CD14-positive monocyte (primary cell): Measurements from ENCODE around the gene MCMBP. TPM values are rescaled to one million over a fixed set of nuclear protein-coding genes. Genes with fewer than 3 reads are reported as not detected.

Experiments
- DNase-seq, 3 donors: peaks; one replicate each; pipeline ENCODE4 v3.0.0-alpha.2; 2011 to 2022
- H2AFZ ChIP-seq: 2 replicates; pipeline ENCODE4 v1.6.0; 2012; ENCODE audit warnings: mild to moderate bottlenecking, low read depth, low read length, inconsistent platforms; ENCODE audit not compliant: insufficient read depth, poor library complexity, severe bottlenecking
- H3K27ac ChIP-seq, 2 donors: 1 replicate in 1 of 2; 2 replicates in 1 of 2; pipeline ENCODE4 v1.5.1; 2012 to 2013; ENCODE audit warnings: low read length in 2 of 2, control low read depth in 1 of 2, inconsistent platforms in 1 of 2, low read depth in 1 of 2, mild to moderate bottlenecking in 1 of 2
- H3K27me3 ChIP-seq, 2 donors: one replicate each; pipeline versions ENCODE4 v1.6.0 to v1.6.1; 2011 to 2013; ENCODE audit warnings: low read length in 2 of 2; ENCODE audit not compliant: control insufficient read depth in 2 of 2, insufficient read depth in 2 of 2
- H3K36me3 ChIP-seq, 2 donors: replicated peaks in 1 of 2; 1 replicate in 1 of 2; 2 replicates in 1 of 2; pipeline versions ENCODE4 v1.5.1 to v1.6.1; 2012 to 2013; ENCODE audit warnings: low read length in 2 of 2, control low read depth in 1 of 2, inconsistent platforms in 1 of 2, mild to moderate bottlenecking in 1 of 2; ENCODE audit not compliant: insufficient read depth in 2 of 2, control insufficient read depth in 1 of 2
- H3K4me1 ChIP-seq, 2 donors: 1 replicate in 1 of 2; 2 replicates in 1 of 2; pipeline versions ENCODE4 v1.5.1 to v1.6.1; 2012 to 2013; ENCODE audit warnings: low read length in 2 of 2, control low read depth in 1 of 2, inconsistent platforms in 1 of 2, mild to moderate bottlenecking in 1 of 2, moderate library complexity in 1 of 2; ENCODE audit not compliant: insufficient read depth in 2 of 2, control insufficient read depth in 1 of 2
- H3K4me2 ChIP-seq: replicated peaks from 2 replicates; pipeline ENCODE3; 2012; ENCODE audit warnings: low read length, moderate library complexity, mild to moderate bottlenecking; ENCODE audit not compliant: poor library complexity, severe bottlenecking; ENCODE audit errors: extremely low read depth
- H3K4me3 ChIP-seq, 3 experiments: fragments of 200-600 bp in 1 of 3; sonication (generic) in 1 of 3; replicated peaks in 1 of 3; 1 replicate in 2 of 3; 2 replicates in 1 of 3; pipeline ENCODE4 v1.5.1; 2011 to 2013; ENCODE audit warnings: low read length in 3 of 3, mild to moderate bottlenecking in 3 of 3, control low read depth in 2 of 3, low read depth in 2 of 3, inconsistent platforms in 1 of 3, moderate library complexity in 1 of 3
- H3K79me2 ChIP-seq: 2 replicates; pipeline ENCODE4 v1.6.0; 2012; ENCODE audit warnings: mild to moderate bottlenecking, control low read depth, inconsistent platforms, low read length, moderate library complexity; ENCODE audit not compliant: insufficient read depth
- H3K9ac ChIP-seq: 2 replicates; pipeline ENCODE4 v1.6.0; 2017; ENCODE audit warnings: low read length, mild to moderate bottlenecking; ENCODE audit not compliant: insufficient read depth, poor library complexity, severe bottlenecking
- H3K9me3 ChIP-seq, 2 donors: replicated peaks in 1 of 2; 1 replicate in 1 of 2; 2 replicates in 1 of 2; pipeline versions ENCODE4 v1.5.1 to v1.6.1; 2012 to 2013; ENCODE audit warnings: low read length in 2 of 2, control low read depth in 1 of 2; ENCODE audit not compliant: control insufficient read depth in 1 of 2, insufficient read depth in 1 of 2
- H4K20me1 ChIP-seq: 2 replicates; pipeline ENCODE4 v1.6.0; 2012; ENCODE audit warnings: mild to moderate bottlenecking, low read length, control low read depth, moderate library complexity; ENCODE audit not compliant: insufficient read depth
- H3K27ac Mint-ChIP-seq, 7 donors: one replicate each; pipeline ENCODE4 v1.8.0; 2020; ENCODE audit warnings: mild to moderate bottlenecking in 7 of 7, mixed read lengths in 7 of 7, moderate library complexity in 6 of 7, inconsistent platforms in 2 of 7
- H3K27me3 Mint-ChIP-seq, 3 donors: one replicate each; pipeline ENCODE4 v1.8.0; 2021 to 2022; ENCODE audit warnings: low read depth in 3 of 3, mild to moderate bottlenecking in 3 of 3, mixed read lengths in 3 of 3, moderate library complexity in 3 of 3, inconsistent platforms in 1 of 3
- H3K36me3 Mint-ChIP-seq, 2 donors: one replicate each; pipeline ENCODE4 v1.8.0; 2020; ENCODE audit warnings: mixed read lengths in 2 of 2, inconsistent platforms in 1 of 2, mild to moderate bottlenecking in 1 of 2
- H3K4me1 Mint-ChIP-seq: one replicate; pipeline ENCODE4 v1.8.0; 2020; ENCODE audit warnings: mild to moderate bottlenecking, mixed read lengths
- H3K4me3 Mint-ChIP-seq, 2 donors: one replicate each; pipeline ENCODE4 v1.8.0; 2020; ENCODE audit warnings: mild to moderate bottlenecking in 2 of 2, mixed read lengths in 2 of 2, moderate library complexity in 1 of 2
- H3K9me3 Mint-ChIP-seq, 7 donors: one replicate each; pipeline ENCODE4 v1.8.0; 2020 to 2022; ENCODE audit warnings: mixed read lengths in 7 of 7, mild to moderate bottlenecking in 6 of 7, moderate library complexity in 6 of 7, inconsistent platforms in 2 of 7
- WGBS: methylation state at CpG from one replicate; pipeline ENCODE4 v1.1.5; 2013; ENCODE audit warnings: missing lambda C conversion rate; ENCODE audit not compliant: insufficient coverage; 5-methylcytosine and 5-hydroxymethylcytosine counted together
- intact Hi-C, 2 donors: fragments of 100-400 bp; cut with micrococcal nuclease; formaldehyde crosslinking; loops; one replicate each; pipeline versions ENCODE4 v1.15.0 to v1.15.1; 2023
- polyA plus RNA-seq, 3 donors: library from polyadenylated mRNA; depleted of rRNA in 1 of 3; unstranded in 2 of 3; stranded (reverse) in 1 of 3; fragments of 300-500 nt in 2 of 3; fragments of >200 nt in 1 of 3; fragmentation: Illumina TruSeq in 2 of 3; gene quantifications; 1 replicate in 2 of 3; 2 replicates in 1 of 3; pipeline ENCODE4 v1.2.3, GENCODE V29; 2012 to 2021
- TF ChIP-seq, protein P1 (sequence below): fragments of 200-600 bp; IDR thresholded peaks from one replicate; pipeline ENCODE4 v1.8.0; 2022; ENCODE audit warnings: antibody characterized with exemption, mild to moderate bottlenecking

Gene MCMBP
- polyA plus RNA-seq, 3 donors, result 40.3 to 96.7 (median 75.3) TPM

GRCh38 chr10:119867317-119867716, 5.3 kb downstream of the MCMBP start:
- intact Hi-C loops, result no loop called here
- Histone ChIP-seq H3K9me3 (no peaks in the 10 kb centered on the region), H3K36me3 (peaks cover 0 to 5% of the 10 kb centered on the region in 2 donors), H3K4me1 (peaks cover 30 to 47% of the 10 kb centered on the region in 2 donors), H3K9ac (no peak overlapping the region), H3K4me3 (no peak overlapping the region), H3K4me2 (no peak overlapping the region), H2AFZ (no peak overlapping the region), H3K27me3 (no peaks in the 10 kb centered on the region), H3K79me2 (peaks cover 100% of the 10 kb centered on the region), H3K27ac (peak overlapping the region in 1 of 2 donors; percentile 50), H4K20me1 (peaks cover 99% of the 10 kb centered on the region)
- Mint-ChIP-seq H3K36me3 (peaks cover 9 to 31% of the 10 kb centered on the region in 2 donors), H3K4me3 (no peak overlapping the region), H3K27ac (peak overlapping the region in 1 of 7 donors; percentile 70), H3K27me3 (no peaks in the 10 kb centered on the region), H3K4me1 (peaks cover 64% of the 10 kb centered on the region), H3K9me3 (peaks cover 6 to 14% (median 11%) of the 10 kb centered on the region in 7 donors)
- 100% methylated on average over 3 of the region's 7 CpGs for WGBS
- TF ChIP-seq, protein P1, sequence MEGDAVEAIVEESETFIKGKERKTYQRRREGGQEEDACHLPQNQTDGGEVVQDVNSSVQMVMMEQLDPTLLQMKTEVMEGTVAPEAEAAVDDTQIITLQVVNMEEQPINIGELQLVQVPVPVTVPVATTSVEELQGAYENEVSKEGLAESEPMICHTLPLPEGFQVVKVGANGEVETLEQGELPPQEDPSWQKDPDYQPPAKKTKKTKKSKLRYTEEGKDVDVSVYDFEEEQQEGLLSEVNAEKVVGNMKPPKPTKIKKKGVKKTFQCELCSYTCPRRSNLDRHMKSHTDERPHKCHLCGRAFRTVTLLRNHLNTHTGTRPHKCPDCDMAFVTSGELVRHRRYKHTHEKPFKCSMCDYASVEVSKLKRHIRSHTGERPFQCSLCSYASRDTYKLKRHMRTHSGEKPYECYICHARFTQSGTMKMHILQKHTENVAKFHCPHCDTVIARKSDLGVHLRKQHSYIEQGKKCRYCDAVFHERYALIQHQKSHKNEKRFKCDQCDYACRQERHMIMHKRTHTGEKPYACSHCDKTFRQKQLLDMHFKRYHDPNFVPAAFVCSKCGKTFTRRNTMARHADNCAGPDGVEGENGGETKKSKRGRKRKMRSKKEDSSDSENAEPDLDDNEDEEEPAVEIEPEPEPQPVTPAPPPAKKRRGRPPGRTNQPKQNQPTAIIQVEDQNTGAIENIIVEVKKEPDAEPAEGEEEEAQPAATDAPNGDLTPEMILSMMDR, result no peak
- no peak for DNase-seq

DNA sequence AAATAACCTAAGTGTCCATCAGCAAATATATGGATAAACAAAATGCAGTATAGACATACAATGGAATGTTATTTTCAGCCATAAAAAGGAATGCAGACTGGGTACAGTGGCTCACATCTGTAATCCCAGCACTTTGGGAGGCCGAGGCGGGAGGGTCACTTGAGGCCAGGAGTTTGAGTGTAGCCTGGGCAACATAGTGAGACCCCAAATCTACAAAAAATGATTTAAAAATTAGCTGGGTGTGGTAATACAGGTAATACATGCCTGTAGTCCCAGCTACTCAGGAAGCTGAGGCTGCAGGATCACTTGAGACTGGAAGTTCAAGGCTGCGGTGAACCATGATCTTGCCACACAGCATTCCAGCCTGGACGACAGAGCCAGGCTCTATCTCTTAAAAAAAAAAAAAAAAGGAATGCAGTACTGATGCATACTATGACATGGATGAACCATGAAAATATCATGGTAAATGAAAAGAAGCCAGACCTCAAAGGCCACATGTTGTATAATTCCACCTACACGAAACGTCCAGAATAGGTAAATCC, 6.9 kb downstream of the MCMBP start:
- TF ChIP-seq, protein P1, result no peak
- intact Hi-C loops, result no loop called here
- no peak overlapping the region for H3K27ac ChIP-seq
- Mint-ChIP-seq H3K27ac (peak overlapping the region in 2 of 7 donors; percentile 27 to 79), H3K4me3 (no peak overlapping the region), H3K4me1 (peaks cover 58% of the 10 kb centered on the region), H3K27me3 (no peaks in the 10 kb centered on the region), H3K9me3 (peaks cover 6 to 14% (median 11%) of the 10 kb centered on the region in 7 donors), H3K36me3 (peaks cover 9 to 31% of the 10 kb centered on the region in 2 donors)
- H3K4me1 ChIP-seq, result peaks cover 21 to 33% of the 10 kb centered on the region in 2 donors
- WGBS, result 100% methylated on average over 3 of the region's 6 CpGs
- H3K27me3 ChIP-seq, result no peaks in the 10 kb centered on the region
- H3K79me2 ChIP-seq, result peaks cover 100% of the 10 kb centered on the region
- peaks cover 0 to 5% of the 10 kb centered on the region in 2 donors for H3K36me3 ChIP-seq
- H3K9ac ChIP-seq, result no peak overlapping the region
- no peak overlapping the region for H3K4me3 ChIP-seq
- H4K20me1 ChIP-seq, result peaks cover 100% of the 10 kb centered on the region
- DNase-seq, result no peak
- no peaks in the 10 kb centered on the region for H3K9me3 ChIP-seq
- no peak overlapping the region for H3K4me2 ChIP-seq
- no peak overlapping the region for H2AFZ ChIP-seq
